22Rv1 (cell line): ENCODE results near the gene SH3RF3.

ENCODE experiments used
- ZFX ChIP-seq: fragments of 450-650 bp; IDR thresholded peaks from 2 replicates; pipeline ENCODE4 v1.6.1; 2017; ENCODE audit warnings: antibody characterized with exemption, borderline replicate concordance
- TF ChIP-seq, protein P1 (sequence below): fragments of 450-650 bp; IDR thresholded peaks from 2 replicates; pipeline ENCODE4 v1.5.1; 2017; ENCODE audit warnings: mild to moderate bottlenecking

GRCh38 chr2:109127556-109127955 is 1.4 kb upstream of the SH3RF3 start:
- TF ChIP-seq, protein P1, sequence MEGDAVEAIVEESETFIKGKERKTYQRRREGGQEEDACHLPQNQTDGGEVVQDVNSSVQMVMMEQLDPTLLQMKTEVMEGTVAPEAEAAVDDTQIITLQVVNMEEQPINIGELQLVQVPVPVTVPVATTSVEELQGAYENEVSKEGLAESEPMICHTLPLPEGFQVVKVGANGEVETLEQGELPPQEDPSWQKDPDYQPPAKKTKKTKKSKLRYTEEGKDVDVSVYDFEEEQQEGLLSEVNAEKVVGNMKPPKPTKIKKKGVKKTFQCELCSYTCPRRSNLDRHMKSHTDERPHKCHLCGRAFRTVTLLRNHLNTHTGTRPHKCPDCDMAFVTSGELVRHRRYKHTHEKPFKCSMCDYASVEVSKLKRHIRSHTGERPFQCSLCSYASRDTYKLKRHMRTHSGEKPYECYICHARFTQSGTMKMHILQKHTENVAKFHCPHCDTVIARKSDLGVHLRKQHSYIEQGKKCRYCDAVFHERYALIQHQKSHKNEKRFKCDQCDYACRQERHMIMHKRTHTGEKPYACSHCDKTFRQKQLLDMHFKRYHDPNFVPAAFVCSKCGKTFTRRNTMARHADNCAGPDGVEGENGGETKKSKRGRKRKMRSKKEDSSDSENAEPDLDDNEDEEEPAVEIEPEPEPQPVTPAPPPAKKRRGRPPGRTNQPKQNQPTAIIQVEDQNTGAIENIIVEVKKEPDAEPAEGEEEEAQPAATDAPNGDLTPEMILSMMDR: no peak
- TF ChIP-seq ZFX: no peak
